Keratinocyte (primary cell): ENCODE measurements around the gene TSC22D3.

Experiments
- EZH2 ChIP-seq: IDR thresholded peaks from one replicate; pipeline ENCODE4 v1.6.1; 2012; ENCODE audit warnings: inconsistent platforms, mild to moderate bottlenecking, low read length, moderate library complexity
- TF ChIP-seq, protein P1 (sequence below), 3 experiments: IDR thresholded peaks in 1 of 3; conservative IDR thresholded peaks in 1 of 3; optimal IDR thresholded peaks in 1 of 3; 2 replicates in 2 of 3; 3 replicates in 1 of 3; pipeline versions ENCODE3 to v1.5.1; 2011; ENCODE audit warnings: low read length in 3 of 3, mild to moderate bottlenecking in 3 of 3, moderate library complexity in 2 of 3, control low read depth in 1 of 3, inconsistent platforms in 1 of 3; ENCODE audit not compliant: insufficient read depth in 2 of 3; ENCODE audit errors: extremely low read depth in 1 of 3

DNA sequence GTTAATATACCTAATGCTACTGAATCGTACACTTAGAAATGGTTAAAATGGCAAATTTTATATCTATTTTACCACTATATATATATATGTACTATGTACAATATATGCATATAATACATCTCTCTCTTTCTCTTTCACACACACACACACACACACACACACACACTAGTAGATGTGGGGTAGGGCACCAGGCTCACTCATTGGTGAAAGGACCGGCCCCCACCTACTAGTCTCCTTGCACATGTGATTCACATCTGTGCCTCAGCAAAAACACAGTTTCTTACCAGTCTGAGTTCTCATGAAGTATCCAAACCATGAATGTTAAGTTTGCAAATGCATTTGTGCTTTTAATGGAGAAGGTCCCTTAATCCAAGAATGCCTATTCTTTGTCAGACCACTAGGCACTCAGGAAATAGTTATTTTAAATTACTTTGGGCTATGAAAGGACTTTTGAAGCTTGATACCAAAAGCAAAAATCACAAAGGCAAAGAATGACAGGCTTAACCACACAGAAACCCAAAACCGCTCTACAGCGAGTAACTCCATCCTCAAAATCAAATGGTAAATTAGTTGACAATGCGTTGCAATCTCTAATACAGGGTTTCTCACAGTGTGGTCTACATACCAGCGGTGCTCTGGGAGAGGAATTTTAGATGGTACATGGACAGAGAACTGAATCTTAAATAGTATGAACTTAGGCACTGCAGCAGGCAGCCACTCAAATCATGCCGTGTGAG lies 5.8 kb downstream of the TSC22D3 start:
- TF ChIP-seq, protein P1, sequence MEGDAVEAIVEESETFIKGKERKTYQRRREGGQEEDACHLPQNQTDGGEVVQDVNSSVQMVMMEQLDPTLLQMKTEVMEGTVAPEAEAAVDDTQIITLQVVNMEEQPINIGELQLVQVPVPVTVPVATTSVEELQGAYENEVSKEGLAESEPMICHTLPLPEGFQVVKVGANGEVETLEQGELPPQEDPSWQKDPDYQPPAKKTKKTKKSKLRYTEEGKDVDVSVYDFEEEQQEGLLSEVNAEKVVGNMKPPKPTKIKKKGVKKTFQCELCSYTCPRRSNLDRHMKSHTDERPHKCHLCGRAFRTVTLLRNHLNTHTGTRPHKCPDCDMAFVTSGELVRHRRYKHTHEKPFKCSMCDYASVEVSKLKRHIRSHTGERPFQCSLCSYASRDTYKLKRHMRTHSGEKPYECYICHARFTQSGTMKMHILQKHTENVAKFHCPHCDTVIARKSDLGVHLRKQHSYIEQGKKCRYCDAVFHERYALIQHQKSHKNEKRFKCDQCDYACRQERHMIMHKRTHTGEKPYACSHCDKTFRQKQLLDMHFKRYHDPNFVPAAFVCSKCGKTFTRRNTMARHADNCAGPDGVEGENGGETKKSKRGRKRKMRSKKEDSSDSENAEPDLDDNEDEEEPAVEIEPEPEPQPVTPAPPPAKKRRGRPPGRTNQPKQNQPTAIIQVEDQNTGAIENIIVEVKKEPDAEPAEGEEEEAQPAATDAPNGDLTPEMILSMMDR (optimal IDR thresholded peaks at IDR 0.05 in 1 of 3, IDR thresholded peaks at IDR 0.05 in 1 of 3, conservative IDR thresholded peaks at IDR 0.05 in 1 of 3; ENCODE audit: extremely low read depth in 1 of 3, insufficient read depth in 2 of 3, low read length in 3 of 3), result no peak
- TF ChIP-seq EZH2, result no peak
